Activated gamma-delta T cell treated with Interleukin-2 at 50 U/mL for 16 hours (primary cell): ENCODE results near the gene MXRA7.

ENCODE experiments used
- DNase-seq: peaks from one replicate; pipeline ENCODE4 v3.0.0-alpha.2; 2020

MXRA7 gene

DNA sequence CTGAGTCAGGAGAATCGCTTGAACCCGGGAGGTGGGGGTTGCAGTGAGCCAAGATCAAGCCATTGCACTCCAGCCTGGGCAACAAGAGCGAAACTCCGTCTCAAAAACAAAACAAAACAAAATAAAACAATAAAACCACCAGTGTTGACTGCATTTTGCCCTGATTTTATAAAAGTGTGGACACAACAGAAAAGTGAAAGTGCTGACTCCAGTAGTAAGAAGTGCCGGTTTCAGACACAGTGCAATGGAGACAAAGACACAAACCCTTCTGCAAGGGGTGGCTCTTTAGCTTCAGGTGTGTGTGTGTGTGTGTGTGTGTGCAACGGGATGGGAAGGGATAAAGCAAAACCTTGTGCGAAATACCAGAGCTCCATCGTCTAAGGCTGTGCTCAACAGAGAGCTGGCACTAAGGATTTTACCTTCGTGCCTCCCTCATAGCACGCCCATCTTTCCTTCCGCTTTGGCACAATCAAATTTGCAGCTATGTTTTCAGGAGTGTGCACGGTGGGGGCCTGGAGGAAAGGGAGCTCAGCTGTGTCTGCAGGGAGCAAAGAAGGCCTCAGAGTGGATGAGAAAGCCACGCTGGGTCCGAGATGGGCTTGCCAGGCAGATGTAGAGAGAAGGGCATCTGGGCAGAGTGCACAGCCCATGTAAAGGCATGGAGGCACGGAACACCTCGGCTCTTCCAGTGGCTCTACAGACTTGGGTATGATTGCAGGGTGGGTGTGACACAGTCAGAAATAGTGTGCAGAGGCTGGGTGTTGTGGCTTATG, 15.5 kb downstream of the MXRA7 start:
- no peak for DNase-seq

DNA sequence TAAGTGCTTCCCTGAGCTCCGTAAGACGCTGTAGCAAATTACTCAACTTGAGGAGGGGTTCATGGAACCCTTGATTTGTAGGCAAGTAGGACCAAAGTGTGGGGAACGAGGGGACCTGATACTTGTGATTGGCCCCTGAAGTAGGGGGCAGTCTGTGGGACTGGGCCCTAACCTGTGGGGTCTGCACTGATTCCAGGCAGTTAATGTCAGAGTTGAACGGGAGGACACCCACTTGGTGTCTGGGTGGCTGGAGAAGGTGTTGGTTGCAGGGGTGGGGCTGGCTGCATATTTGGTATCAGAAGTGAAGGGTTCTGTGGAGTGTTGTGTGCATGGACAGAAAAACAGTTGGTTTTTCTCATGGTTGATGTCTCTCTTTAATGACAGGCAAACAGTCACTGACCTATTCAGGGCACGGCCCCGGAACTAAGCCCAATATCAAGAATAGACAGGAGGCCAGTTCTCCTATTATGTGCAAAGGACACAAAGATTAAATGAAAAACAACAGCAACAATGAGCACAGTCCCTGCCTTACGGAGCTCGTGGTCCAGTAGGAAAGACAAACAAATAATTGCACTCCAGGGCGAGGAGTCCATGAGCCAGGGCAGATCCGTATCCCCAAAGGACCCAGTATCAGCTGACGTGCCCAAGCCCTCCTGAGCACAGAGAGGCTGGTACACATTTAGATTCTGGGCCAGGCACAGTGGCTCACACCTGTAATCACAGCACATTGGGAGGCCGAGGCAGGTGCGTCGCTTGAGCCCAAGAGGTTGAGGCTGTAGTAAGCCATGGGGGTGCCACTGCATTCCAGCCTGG, 19.2 kb downstream of the MXRA7 start:
- no peak for DNase-seq

DNA sequence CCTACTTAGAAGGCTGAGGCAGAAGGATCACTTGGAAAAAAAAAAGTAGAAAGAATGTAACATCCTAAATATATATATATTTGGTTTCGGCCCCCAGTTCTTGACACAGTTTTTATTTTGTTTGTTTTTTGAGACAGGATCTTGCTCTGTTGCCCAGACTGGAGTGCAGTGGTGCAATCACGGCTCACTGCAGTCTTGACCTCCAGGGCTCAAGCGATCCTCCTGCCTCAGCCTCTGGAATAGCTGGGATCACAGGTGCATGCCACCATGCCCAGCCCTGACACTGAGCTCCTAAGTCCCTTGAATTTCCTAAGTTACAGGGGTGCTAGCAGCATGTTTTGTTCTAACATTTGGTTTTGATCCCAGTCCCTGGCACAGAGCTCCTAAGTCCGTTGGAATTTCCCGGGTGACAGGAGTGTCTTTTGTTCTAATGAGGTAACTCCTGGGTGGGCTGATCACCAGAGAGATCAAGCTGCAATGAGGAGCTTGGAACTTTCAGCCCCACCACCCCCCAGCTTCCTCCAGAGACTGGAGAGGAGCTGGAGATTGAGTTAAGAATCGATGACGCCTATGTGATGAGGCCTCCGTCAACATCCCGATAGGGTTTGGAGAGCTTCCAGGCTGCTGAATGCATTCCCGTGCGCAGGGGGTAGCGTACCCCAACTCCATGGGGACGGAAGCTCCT, 20.0 kb downstream of the MXRA7 start:
- no peak for DNase-seq

DNA sequence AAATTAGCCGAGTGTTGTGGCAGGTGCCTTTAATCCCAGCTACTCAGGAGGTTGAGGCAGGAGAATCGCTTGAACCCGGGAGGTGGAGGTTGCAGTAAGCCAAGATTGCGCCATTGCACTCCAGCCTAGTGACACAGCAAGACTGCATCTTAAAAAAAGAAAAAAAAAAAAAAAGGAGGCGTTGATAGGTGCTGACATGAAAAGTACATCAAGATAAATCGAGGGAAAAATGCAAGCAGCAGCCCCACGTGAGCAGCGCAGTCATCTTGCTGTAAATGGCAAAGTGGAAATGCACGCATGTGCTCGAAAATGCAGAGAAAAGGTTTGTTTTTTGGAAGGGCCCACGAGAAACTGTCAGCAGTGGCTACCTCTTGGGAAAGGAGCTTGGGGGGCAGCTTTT, 20.9 kb downstream of the MXRA7 start:
- no peak for DNase-seq

DNA sequence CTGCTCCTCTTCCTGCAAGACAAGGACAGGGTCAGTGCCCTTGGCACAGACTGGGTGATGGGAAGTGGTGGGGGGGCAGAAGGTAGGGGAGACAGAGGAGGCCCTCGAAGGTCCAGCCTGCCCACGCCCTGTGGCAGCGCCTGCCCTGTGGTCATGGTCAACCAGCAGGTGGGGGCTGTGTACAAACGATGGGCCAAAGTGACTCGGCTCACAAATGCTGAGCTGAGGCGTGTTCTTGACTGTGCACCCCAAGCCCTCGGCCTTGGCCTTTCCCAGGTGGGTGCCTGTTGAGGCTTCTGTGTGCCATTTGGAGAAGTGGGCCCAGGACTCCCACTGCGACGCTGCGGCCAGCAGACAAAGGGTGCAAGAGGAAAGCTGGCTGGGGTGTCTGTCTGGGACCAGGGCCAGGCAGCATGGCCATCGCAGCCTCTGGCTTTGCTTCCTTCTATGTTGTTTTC, 22.6 kb downstream of the MXRA7 start:
- no peak for DNase-seq

DNA sequence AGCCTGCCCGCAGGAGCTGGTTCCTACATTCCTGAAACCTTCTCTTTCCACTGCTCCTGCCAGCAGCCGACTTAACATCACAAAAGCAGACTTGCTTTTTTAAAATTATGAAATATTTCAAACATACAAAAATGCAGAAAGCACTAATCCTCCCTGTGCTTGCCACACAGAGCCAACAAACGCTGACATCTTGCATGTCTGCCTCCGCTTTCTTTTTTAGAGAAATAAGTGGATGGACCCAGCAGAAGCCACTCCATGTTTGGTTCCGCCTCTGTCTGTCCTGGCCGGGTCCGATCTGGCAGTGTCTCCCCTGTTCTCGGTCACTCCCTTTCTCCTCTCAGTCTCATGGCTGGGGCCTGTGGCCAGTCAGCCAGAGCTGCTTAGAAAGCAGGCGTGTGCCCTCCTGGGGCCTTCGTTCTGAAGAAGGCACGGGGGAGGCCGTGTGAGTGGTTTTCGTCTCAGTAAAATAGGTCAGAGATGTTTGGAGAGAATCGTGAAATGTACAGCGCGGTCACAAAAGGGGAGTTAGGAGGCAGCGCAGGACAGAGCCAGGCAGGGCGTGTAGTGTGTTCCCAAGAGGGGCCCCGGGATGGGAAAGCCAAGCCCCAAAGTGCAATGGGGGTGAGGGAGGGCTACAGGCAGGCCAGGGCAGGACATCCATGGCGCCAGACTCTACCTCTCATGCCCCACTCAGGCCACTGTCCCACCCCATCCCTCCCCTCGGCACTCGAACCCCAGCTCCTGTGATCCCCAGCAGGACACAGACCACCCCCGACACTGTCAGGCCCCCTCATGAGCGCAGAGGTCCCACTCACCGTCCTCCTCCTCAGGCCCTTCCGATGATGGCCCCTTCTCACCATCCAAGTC, 23.2 kb downstream of the MXRA7 start:
- DNase-seq, result no peak

DNA sequence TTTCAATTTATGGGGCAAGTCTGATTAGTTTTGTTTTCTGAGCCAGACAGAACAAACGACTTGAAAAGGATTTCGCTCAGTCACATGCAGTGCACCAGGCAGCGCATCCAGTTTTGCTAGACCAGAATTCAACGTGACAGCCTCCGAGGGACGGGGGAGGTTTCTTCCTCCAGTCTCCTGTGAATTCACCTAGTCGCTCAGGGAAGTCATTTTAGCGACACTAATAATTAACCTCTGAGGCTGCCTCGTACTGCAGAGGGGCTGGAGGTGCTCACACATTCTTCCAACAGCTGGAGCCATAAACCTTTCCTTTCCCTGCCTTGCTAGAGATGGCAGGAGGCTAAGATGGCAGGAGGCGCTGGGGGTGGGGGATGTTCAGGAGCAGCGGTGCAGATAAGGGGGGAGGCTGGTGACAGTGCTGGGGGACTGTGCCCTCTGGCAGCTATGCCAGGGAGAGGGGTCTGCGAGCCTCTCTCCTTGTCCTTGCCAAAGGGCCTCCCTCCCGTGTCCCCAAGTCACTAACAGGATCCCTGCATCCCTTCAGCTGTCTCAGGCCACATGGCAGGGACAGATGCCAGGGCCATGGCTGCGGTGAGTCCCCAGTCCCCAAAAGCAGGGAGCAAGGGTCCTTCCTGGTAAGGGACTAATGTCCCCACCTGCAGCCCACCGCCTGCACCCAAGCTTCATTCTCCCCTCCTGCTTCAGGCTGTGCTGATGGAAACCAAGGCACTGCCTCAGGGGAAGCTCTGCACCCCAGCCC, 24.0 kb downstream of the MXRA7 start:
- DNase-seq, result no peak

DNA sequence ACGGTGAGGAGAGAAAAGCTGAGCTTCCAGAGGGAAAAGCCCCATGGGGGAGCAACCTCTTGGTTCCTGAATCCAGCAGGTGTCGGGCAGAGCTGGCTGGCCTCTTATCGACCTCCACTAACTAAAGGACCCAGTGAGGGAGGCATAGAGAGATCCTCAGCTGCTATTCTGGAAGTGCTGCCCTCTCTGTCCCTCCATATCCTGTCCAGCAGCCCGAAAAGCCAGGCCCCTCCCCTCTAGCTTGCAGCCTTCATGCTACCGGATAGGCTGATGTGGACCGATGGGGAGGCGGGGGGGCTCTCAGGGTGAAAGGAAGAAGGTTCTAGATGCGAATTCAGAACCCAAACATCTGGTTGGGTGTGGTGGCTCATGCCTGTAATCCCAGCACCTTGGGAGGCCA, 24.9 kb downstream of the MXRA7 start:
- no peak for DNase-seq

DNA sequence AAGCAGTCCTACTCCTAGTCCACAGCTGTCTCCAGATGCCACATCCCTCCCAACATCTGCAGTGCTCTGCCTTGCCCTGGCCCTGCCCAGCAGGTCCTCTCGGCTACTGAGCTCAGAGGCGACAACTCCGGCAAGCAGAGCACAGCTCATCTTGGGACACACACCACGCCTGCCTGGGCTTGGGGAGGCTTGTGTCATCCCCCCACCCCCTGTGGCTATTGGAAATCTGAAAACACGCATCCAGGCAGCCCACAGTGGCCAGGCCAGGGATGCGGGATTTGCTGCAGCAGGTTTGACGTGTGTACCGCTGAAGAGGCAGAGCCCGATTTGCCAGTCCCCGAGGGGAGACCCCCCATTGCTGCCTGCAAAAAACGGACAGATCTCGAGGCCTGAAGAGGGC, 25.4 kb downstream of the MXRA7 start:
- DNase-seq, result no peak

DNA sequence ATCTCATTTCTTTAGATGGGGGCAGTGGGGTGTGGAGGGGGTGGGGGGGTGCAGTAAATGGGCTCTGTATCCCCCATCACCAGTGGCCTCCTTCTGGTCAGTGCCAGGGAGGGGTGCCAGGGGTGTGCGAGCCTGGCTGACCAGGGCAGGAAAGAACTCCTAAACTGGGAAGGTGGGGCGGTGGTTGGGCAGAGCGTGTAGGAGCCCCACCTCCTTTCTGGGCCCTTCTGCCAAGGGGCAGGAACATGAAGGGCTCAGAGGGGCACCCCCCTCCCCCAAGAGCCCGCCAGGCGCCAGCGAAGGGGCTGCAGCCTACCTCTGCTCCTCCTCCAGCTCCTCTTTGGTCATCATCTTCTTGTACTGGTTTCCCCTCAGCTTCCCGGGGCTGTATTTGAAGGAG, 26.0 kb downstream of the MXRA7 start:
- no peak for DNase-seq

DNA sequence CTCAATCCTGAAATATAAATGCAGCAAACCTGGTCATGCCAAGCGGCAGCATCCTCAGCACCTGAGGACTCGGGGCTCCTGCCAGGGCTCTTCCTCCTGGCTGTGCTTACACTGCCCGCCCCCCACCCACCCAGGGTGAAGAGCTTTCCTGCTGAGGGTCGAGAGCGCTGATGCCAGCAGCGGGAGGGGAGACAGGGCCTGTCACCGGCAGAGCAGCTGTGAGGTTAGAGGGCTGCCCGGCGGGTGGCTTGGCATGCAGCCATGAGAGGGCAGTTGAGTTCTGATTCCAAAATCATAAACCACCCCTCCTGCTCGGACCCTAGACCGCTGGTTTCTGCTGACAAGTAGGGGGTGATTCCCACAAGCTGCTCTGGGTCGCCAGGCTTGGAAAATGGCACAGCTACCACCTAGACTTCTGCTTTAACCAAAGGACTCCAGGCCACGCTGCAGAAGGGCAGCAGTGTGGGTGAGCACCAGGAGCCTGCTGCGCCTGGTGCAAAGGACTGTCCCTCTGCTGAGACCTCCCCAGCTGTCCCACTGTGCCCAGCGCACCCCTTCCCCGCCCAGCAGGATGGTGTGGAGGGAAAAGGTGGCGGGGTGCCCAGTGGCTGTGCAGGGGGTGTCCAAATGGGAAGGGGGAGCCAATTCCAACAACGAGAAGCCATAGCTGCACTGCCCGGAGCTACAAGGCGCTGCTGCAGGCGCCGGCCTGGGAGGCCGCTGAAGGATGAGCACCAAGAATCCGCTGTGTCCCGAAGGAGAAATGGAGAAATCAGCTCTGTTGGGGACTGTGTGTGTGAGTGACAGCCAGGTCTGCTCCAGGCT, 26.6 kb downstream of the MXRA7 start:
- DNase-seq, result no peak

DNA sequence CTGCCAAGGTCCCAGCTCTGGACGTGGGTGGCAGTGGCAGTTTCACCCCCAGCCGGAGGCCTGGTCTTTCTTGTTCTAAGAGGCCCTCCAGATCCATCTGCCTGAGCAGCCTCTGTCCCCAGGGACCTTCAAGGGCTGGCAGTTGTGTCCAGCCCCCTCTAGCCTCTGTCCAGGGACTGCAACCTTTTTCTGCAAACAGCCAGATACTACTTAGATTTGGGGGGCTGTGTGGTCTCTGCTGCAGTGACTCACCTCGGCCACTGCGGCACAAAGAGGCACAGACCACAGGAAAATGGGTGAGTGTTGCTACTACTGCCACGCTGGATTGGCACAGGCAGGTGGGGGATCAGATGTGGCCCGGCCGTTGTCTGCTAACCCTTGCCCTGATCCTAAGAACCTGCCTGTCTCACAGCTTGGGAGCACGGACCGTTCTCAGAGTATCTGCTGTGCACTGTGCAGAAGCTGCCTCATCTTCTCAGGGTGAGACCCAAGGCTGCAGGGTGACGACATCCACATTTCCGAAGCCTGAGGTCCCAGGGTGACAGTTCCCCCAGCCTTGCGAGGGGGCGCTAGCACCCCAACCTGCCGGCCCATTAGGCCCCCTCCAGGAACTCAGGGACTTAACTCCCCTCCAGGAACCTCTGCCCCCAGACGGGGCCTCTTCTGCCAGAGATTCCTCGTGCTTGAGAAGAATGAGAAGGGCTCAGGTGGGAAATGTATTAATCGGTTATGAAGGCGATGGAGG, 27.6 kb downstream of the MXRA7 start:
- DNase-seq, result no peak

DNA sequence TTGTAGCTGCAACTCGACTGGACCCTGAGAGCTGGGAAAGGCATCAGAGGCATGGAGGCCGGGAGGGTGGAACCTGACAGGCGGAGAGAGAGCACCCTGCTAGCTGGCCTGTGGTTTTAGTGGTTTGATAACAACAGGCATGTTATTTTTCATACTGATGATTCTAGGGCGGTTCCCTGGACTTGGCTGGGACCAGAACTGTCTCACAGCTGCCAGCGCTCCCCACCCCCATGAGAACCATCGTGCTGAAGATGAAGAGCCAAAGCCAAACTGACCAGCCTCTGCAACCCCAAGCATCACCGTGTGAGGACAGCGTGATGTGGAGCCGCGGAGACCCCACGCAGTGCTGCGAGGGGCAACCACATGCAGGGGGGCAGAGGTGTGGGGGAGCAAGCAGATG, 28.5 kb downstream of the MXRA7 start:
- no peak for DNase-seq

DNA sequence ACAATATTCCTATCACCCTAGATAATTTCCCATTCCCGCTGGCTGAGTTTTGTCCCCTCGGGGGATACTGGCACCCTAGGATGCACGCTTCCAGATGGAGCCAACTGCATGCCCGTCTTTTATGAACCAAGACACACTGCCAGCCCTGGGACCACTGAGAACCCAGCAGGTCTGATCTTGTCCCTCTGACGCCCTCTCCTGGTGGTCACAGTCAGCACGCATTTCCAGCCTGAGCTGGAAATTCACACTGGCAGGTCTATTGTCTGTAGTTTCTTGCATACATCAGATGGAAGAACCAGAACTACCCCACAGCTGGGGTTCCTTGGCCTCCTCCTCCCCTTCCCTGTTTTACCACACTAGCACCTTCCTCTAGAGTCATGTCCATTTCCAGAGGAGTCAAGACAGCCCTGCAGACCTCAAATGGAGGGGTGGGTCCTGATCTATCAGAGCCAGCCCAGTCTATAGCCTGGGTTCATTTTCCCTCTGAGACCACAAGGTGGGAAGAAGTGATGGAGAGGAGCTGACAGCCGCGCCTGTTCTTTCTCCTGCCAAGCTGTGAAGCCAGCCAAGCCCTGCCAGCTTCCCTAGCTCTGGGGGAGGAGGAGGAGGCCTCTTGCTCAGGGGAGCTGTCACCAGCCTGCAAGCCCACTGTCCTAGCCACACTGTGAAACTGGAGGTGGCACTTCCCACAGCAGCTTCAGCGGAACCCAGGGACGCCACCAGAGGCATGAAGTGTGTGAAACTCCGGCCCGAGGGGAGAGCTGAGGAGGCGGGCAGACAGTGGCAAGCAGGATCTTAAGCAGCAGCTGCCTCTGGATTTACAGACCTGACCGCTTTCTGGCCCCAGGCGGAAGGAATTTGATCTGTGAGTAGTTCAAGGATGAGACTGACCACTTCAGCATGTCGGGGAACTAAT, 29.3 kb downstream of the MXRA7 start:
- DNase-seq, result peak; percentile 75

DNA sequence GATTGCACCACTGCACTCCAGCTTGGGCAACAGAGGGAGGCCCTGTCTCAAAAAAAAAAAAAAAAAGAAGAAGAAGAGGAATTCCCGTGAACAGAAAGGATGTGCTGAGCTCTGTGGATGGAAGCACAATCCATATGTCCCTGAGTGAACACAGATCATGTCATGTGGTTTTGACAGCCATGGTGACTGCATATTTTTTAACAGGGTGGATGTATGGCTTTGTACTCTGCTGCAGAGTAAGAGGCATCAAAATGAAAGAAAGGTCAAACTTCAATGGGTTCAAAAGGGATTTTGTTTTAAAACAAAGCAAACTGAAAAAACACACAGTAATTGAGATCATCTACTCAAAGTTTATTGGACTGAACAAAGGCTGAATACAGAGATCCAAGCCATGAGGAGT, 31.5 kb downstream of the MXRA7 start:
- no peak for DNase-seq

DNA sequence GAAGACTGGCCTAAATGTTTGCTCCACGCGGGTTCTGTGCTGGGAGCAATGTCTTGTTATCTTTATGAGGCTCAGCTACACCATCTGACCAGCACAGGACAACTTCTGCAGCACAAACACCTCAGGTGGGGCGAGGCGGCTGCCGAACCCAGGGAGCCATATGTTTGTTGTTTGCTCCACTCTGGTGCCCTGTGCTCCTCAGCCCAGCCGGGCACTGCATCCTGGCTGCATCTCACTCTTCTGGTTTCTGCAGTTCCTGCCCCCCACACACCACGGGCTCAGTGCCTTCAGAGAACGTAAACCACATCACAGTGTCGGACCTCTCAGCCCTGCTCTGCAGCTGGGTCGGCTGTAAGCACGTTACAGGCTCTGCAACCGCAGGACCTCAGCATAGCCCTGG, 32.4 kb downstream of the MXRA7 start:
- peak; percentile 68 for DNase-seq

DNA sequence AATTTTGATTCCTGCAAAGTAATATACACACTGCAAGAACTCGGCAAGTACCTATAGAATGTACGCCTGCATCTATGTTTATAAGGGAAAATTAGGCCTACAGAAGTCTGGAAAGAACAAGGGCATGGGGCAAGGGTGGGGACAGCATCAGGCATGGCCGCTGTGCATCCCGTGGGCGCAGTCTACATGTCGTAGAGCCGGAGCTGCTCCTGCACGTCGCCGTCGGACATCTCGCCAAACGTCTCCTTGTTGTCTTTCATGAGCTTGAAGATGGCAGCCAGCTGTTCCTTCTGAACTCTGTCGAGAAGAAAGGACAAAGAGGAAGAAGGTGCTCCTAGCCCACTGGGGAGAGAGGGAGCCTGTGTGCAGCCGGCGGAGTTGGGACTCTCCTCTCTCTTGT, 33.4 kb downstream of the MXRA7 start:
- no peak for DNase-seq

DNA sequence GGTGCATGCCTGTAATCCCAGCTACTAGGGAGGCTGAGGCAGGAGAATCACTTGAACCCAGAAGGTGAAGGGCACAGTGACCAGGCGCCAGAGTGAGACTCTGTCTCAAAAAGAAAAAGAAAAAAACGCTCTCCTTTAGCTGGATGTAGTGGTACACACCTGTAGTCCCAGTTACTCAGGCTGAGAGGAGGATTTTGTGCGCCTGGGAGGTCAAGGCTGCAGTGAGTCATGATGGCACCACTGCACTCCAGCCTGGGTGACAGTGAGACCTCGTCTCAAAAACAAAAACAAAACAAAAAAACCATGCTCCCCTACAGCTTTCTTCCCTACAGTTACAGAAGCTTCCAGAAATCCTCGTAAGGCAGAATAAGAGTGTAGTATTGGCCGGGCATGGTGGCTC, 34.1 kb downstream of the MXRA7 start:
- DNase-seq, result no peak

DNA sequence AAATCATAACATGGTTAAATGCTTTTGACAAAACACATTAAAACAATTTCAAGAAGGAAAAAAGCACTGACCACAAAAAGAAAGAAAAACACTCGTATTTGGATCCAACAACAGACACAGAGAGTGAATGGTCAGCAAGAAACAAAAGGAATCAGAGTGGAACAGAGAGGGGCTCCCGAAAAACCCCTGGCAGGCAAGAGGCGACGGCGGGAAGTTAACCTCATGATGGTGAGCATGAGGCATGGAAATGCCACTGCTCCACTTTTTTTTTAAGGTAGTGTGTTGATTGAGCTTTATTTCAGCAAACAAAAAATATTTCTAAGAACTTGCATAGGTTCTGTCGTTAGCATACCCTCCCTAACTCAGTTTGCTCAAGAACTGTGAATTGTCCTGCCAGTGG, 35.1 kb downstream of the MXRA7 start:
- DNase-seq, result no peak
